NT2/D1 (cell line): ENCODE measurements around the gene NUDT10.
"Not testable (repeated sequence)": the region's sequence is repeated elsewhere in the genome, so short reads cannot be mapped to it uniquely, and the experiment has no call there.

Source experiments
- DNase-seq: peaks from one replicate; pipeline ENCODE4 v3.0.0-alpha.2; 2011; ENCODE audit warnings: low read depth, low spot score
- H3K27me3 ChIP-seq: 2 replicates; pipeline ENCODE4 v1.6.0; 2011; ENCODE audit warnings: mild to moderate bottlenecking; ENCODE audit not compliant: insufficient read length, insufficient read depth
- H3K36me3 ChIP-seq: 2 replicates; pipeline ENCODE4 v1.6.1; 2011; ENCODE audit warnings: mild to moderate bottlenecking, low read length, mixed read lengths; ENCODE audit not compliant: insufficient read depth, insufficient read length
- H3K4me1 ChIP-seq: 2 replicates; pipeline ENCODE4 v1.5.1; 2011; ENCODE audit not compliant: insufficient read depth, insufficient read length
- H3K4me3 ChIP-seq: 2 replicates; pipeline ENCODE4 v1.5.1; 2011; ENCODE audit warnings: low read depth; ENCODE audit not compliant: insufficient read length
- H3K9ac ChIP-seq: 2 replicates; pipeline ENCODE4 v1.6.0; 2011; ENCODE audit warnings: low read depth; ENCODE audit not compliant: insufficient read length
- H3K9me3 ChIP-seq: 2 replicates; pipeline ENCODE4 v1.5.1; 2011; ENCODE audit warnings: mild to moderate bottlenecking, low read length; ENCODE audit not compliant: insufficient read depth
- SUZ12 ChIP-seq: IDR thresholded peaks from 2 replicates; pipeline ENCODE4 v1.6.1; 2011; ENCODE audit not compliant: insufficient read length, insufficient read depth; ENCODE audit errors: extremely low read depth
- YY1 ChIP-seq: IDR thresholded peaks from 2 replicates; pipeline ENCODE4 v1.6.1; 2011; ENCODE audit not compliant: insufficient read length, insufficient read depth
- ZNF274 ChIP-seq: IDR thresholded peaks from 2 replicates; pipeline ENCODE4 v1.6.1; 2011; ENCODE audit warnings: mild to moderate bottlenecking, low read depth, low read length

Gene NUDT10

GRCh38 chrX:51332188-51332942 lies at the start of gene NUDT10:
Gene NUDT10, plus strand, starts transcription at chrX:51332822. Its CDS starts 144 bp downstream, at chrX:51332966.
- DNase-seq, result peak; percentile 83
- H3K4me3 ChIP-seq, result peak within 1 kb of the TSS; percentile 33
- H3K9ac ChIP-seq, result peak within 1 kb of the TSS; percentile 54

GRCh38 chrX:51292421-51292820 lies 40.2 kb upstream of the NUDT10 start:
- no peak for TF ChIP-seq SUZ12
- TF ChIP-seq YY1, result no peak
- no peak for TF ChIP-seq ZNF274
- H3K4me1 ChIP-seq, result no peaks in the 10 kb centered on the region
- H3K9ac ChIP-seq, result no peak overlapping the region
- H3K27me3 ChIP-seq, result no peaks in the 10 kb centered on the region
- DNase-seq, result no peak
- no peaks in the 10 kb centered on the region for H3K9me3 ChIP-seq
- H3K4me3 ChIP-seq, result no peak overlapping the region
- H3K36me3 ChIP-seq, result no peaks in the 10 kb centered on the region

More at GRCh38 chrX:51332188-51332942, at the start of gene NUDT10:
- no peaks in the 10 kb centered on the region for H3K27me3 ChIP-seq
- TF ChIP-seq SUZ12 (no peak), YY1 (no peak), ZNF274 (no peak)
- no peaks in the 10 kb centered on the region for H3K4me1 ChIP-seq
- no peaks in the 10 kb centered on the region for H3K9me3 ChIP-seq
- no peaks in the 10 kb centered on the region for H3K36me3 ChIP-seq

- no peak for DNase-seq
- no peaks in the 10 kb centered on the region for H3K36me3 ChIP-seq
- H3K9ac ChIP-seq, result no peak overlapping the region
- no peaks in the 10 kb centered on the region for H3K27me3 ChIP-seq
- H3K4me1 ChIP-seq, result no peaks in the 10 kb centered on the region
- no peak overlapping the region for H3K4me3 ChIP-seq
- TF ChIP-seq YY1 (no peak), SUZ12 (no peak), ZNF274 (no peak)
- no peaks in the 10 kb centered on the region for H3K9me3 ChIP-seq
Measured at GRCh38 chrX:51296138-51296537, 36.5 kb upstream of the NUDT10 start.

GRCh38 chrX:51316271-51316670 lies 16.4 kb upstream of the NUDT10 start:
- TF ChIP-seq SUZ12, result no peak
- no peak for TF ChIP-seq YY1
- no peak for TF ChIP-seq ZNF274
- Histone ChIP-seq H3K9me3 (no peaks in the 10 kb centered on the region), H3K27me3 (no peaks in the 10 kb centered on the region), H3K4me1 (no peaks in the 10 kb centered on the region), H3K4me3 (no peak overlapping the region), H3K36me3 (no peaks in the 10 kb centered on the region), H3K9ac (no peak overlapping the region)
- no peak for DNase-seq

- not testable (repeated sequence) for H3K4me1 ChIP-seq, H3K27me3 ChIP-seq, H3K36me3 ChIP-seq, H3K9me3 ChIP-seq, DNase-seq
- Histone ChIP-seq H3K9ac (peak overlapping the region; percentile 54), H3K4me3 (peak overlapping the region; percentile 33)
Measured at GRCh38 chrX:51332943-51333785, 542 bp downstream of the NUDT10 start.

- Histone ChIP-seq H3K27me3 (no peaks in the 10 kb centered on the region), H3K4me3 (no peak overlapping the region), H3K9me3 (no peaks in the 10 kb centered on the region), H3K4me1 (no peaks in the 10 kb centered on the region), H3K36me3 (no peaks in the 10 kb centered on the region), H3K9ac (no peak overlapping the region)
- no peak for DNase-seq
- TF ChIP-seq YY1, result no peak
- no peak for TF ChIP-seq SUZ12
- TF ChIP-seq ZNF274, result no peak
Measured at GRCh38 chrX:51334276-51334675, 1.7 kb downstream of the NUDT10 start.

GRCh38 chrX:51336584-51336983 lies 4.0 kb downstream of the NUDT10 start:
- TF ChIP-seq YY1, result no peak
- TF ChIP-seq SUZ12, result no peak
- TF ChIP-seq ZNF274, result no peak
- Histone ChIP-seq H3K9me3 (no peaks in the 10 kb centered on the region), H3K4me1 (no peaks in the 10 kb centered on the region), H3K27me3 (no peaks in the 10 kb centered on the region), H3K4me3 (no peak overlapping the region), H3K9ac (no peak overlapping the region), H3K36me3 (no peaks in the 10 kb centered on the region)
- DNase-seq, result no peak
